ENCODE data around the gene LYRM4. TPM values are rescaled to one million over a fixed set of nuclear protein-coding genes. Genes with fewer than 3 reads are reported as not detected.
A peak's percentile ranks its signal among the peaks of the same experiment; 100 is the strongest.

Gene LYRM4
- total and polyA plus RNA-seq, 2 experiments from 2014 or later: 51.0 to 62.0 TPM

DNA sequence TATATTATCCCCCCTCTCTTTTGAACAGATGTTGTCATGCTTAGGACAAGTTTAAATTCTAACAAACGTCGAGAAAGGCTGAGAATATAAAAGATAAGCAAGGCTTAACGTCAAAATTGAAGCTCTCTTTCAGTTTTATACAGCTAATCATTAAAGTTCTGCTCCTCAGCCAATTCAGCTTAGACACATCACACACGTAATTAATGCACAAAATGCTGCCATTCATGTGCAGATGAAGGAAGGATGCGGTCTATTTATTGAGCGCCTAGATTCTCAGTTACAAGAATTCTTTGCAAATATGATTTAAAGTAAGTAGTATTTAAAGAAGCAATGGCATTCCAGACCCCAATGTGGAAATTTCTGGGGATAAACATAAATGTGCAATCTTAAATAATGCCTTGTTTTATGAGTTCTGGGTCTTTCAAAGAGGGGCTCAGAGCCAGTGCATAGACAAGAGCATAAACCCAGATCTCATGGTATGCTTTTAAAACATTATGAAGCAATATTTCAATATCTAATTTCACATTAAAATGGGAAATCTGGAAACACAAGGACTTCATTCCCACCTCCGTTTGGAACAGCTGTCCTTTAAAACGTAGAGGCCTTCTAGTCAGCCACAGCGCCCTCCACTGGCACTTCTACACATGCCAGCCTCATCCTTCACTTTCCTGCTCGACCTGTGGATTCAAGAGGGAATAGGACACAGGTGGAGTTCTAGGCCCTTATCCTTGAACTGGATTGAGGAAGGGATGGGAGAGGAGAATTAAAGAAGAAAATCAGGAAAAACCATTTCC is 85.8 kb downstream of the LYRM4 start:
- Mint-ChIP-seq H3K27me3 (ENCODE audit: insufficient read depth, low read depth, poor library complexity) (peaks cover 2% of the 10 kb centered on the region), H3K4me3 (no peak overlapping the region), H3K4me1 (peaks cover 18% of the 10 kb centered on the region), H3K27ac (no peak overlapping the region), H3K9me3 (no peaks in the 10 kb centered on the region), H3K36me3 (ENCODE audit: low read depth) (no peaks in the 10 kb centered on the region)
- no peaks in the 10 kb centered on the region for H3K36me3 ChIP-seq (ENCODE audit: insufficient read depth)
- DNase-seq (ENCODE audit: low spot score) (peak; percentile 90), ATAC-seq (peak; percentile 89)
- TF ChIP-seq STAT1 (IDR thresholded peaks at IDR 0.05; ENCODE audit: unreplicated experiment): no peak
- TF ChIP-seq, protein P1, sequence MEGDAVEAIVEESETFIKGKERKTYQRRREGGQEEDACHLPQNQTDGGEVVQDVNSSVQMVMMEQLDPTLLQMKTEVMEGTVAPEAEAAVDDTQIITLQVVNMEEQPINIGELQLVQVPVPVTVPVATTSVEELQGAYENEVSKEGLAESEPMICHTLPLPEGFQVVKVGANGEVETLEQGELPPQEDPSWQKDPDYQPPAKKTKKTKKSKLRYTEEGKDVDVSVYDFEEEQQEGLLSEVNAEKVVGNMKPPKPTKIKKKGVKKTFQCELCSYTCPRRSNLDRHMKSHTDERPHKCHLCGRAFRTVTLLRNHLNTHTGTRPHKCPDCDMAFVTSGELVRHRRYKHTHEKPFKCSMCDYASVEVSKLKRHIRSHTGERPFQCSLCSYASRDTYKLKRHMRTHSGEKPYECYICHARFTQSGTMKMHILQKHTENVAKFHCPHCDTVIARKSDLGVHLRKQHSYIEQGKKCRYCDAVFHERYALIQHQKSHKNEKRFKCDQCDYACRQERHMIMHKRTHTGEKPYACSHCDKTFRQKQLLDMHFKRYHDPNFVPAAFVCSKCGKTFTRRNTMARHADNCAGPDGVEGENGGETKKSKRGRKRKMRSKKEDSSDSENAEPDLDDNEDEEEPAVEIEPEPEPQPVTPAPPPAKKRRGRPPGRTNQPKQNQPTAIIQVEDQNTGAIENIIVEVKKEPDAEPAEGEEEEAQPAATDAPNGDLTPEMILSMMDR (conservative IDR thresholded peaks at IDR 0.05; ENCODE audit: low read depth in 2 of 2): peak; percentile 92 to 94
- TF ChIP-seq ZNF114 (CRISPR knock-in tag; IDR thresholded peaks at IDR 0.05): no peak
- no peak for TF ChIP-seq ZNF331 (CRISPR knock-in tag; IDR thresholded peaks at IDR 0.05; ENCODE audit: low read depth)
- no peaks in the 10 kb centered on the region for H3K9me2 ChIP-seq (ENCODE audit: insufficient read depth)
- no peaks in the 10 kb centered on the region for H3K79me2 ChIP-seq (replicated peaks; ENCODE audit: insufficient read depth)
- H3K27me3 ChIP-seq (ENCODE audit: insufficient read depth): no peaks in the 10 kb centered on the region
- no peak overlapping the region for H3K4me3 ChIP-seq
- peaks cover 10% of the 10 kb centered on the region for H4K20me1 ChIP-seq (replicated peaks; ENCODE audit: insufficient read depth)
- H2AFZ ChIP-seq: no peak overlapping the region
- H3K4me2 ChIP-seq: peak overlapping the region; percentile 36; the same call in 1 of the 2 replicates
- no peak overlapping the region for H3K27ac ChIP-seq (ENCODE audit: low read depth)
- H3F3A ChIP-seq (replicated peaks; ENCODE audit: low read depth): no peaks in the 10 kb centered on the region
- H3K4me1 ChIP-seq (ENCODE audit: insufficient read depth): peaks cover 20% of the 10 kb centered on the region

DNA sequence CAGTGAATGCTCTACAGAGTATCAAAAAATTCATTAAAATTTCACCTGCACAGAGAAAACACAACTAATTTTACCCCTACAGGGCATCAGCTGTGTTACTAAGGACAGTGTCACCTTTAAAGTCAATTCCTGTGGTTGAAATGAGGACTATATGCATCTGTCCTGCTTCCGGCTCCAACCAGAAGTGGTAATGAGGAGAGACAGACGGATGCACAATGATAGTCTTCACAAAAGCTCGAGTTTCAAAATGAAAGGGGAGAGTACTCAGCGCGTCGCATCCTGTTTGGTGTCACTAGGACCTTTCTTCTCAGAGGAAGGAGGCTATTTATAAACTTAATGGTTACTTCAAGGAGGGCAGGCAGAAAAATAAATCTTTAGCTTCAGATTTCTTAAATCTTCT is 86.5 kb downstream of the LYRM4 start:
- H2AFZ ChIP-seq: no peak overlapping the region
- H4K20me1 ChIP-seq (replicated peaks; ENCODE audit: insufficient read depth): peaks cover 10% of the 10 kb centered on the region
- TF ChIP-seq NANOG (IDR thresholded peaks at IDR 0.05; ENCODE audit: borderline replicate concordance) (no peak), STAT1 (IDR thresholded peaks at IDR 0.05; ENCODE audit: unreplicated experiment) (no peak)
- TF ChIP-seq, protein P2, sequence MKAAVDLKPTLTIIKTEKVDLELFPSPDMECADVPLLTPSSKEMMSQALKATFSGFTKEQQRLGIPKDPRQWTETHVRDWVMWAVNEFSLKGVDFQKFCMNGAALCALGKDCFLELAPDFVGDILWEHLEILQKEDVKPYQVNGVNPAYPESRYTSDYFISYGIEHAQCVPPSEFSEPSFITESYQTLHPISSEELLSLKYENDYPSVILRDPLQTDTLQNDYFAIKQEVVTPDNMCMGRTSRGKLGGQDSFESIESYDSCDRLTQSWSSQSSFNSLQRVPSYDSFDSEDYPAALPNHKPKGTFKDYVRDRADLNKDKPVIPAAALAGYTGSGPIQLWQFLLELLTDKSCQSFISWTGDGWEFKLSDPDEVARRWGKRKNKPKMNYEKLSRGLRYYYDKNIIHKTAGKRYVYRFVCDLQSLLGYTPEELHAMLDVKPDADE (IDR thresholded peaks at IDR 0.05): no peak
- TF ChIP-seq, protein P3, sequence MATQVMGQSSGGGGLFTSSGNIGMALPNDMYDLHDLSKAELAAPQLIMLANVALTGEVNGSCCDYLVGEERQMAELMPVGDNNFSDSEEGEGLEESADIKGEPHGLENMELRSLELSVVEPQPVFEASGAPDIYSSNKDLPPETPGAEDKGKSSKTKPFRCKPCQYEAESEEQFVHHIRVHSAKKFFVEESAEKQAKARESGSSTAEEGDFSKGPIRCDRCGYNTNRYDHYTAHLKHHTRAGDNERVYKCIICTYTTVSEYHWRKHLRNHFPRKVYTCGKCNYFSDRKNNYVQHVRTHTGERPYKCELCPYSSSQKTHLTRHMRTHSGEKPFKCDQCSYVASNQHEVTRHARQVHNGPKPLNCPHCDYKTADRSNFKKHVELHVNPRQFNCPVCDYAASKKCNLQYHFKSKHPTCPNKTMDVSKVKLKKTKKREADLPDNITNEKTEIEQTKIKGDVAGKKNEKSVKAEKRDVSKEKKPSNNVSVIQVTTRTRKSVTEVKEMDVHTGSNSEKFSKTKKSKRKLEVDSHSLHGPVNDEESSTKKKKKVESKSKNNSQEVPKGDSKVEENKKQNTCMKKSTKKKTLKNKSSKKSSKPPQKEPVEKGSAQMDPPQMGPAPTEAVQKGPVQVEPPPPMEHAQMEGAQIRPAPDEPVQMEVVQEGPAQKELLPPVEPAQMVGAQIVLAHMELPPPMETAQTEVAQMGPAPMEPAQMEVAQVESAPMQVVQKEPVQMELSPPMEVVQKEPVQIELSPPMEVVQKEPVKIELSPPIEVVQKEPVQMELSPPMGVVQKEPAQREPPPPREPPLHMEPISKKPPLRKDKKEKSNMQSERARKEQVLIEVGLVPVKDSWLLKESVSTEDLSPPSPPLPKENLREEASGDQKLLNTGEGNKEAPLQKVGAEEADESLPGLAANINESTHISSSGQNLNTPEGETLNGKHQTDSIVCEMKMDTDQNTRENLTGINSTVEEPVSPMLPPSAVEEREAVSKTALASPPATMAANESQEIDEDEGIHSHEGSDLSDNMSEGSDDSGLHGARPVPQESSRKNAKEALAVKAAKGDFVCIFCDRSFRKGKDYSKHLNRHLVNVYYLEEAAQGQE (IDR thresholded peaks at IDR 0.05; ENCODE audit: unreplicated experiment): no peak
- TF ChIP-seq, protein P4, sequence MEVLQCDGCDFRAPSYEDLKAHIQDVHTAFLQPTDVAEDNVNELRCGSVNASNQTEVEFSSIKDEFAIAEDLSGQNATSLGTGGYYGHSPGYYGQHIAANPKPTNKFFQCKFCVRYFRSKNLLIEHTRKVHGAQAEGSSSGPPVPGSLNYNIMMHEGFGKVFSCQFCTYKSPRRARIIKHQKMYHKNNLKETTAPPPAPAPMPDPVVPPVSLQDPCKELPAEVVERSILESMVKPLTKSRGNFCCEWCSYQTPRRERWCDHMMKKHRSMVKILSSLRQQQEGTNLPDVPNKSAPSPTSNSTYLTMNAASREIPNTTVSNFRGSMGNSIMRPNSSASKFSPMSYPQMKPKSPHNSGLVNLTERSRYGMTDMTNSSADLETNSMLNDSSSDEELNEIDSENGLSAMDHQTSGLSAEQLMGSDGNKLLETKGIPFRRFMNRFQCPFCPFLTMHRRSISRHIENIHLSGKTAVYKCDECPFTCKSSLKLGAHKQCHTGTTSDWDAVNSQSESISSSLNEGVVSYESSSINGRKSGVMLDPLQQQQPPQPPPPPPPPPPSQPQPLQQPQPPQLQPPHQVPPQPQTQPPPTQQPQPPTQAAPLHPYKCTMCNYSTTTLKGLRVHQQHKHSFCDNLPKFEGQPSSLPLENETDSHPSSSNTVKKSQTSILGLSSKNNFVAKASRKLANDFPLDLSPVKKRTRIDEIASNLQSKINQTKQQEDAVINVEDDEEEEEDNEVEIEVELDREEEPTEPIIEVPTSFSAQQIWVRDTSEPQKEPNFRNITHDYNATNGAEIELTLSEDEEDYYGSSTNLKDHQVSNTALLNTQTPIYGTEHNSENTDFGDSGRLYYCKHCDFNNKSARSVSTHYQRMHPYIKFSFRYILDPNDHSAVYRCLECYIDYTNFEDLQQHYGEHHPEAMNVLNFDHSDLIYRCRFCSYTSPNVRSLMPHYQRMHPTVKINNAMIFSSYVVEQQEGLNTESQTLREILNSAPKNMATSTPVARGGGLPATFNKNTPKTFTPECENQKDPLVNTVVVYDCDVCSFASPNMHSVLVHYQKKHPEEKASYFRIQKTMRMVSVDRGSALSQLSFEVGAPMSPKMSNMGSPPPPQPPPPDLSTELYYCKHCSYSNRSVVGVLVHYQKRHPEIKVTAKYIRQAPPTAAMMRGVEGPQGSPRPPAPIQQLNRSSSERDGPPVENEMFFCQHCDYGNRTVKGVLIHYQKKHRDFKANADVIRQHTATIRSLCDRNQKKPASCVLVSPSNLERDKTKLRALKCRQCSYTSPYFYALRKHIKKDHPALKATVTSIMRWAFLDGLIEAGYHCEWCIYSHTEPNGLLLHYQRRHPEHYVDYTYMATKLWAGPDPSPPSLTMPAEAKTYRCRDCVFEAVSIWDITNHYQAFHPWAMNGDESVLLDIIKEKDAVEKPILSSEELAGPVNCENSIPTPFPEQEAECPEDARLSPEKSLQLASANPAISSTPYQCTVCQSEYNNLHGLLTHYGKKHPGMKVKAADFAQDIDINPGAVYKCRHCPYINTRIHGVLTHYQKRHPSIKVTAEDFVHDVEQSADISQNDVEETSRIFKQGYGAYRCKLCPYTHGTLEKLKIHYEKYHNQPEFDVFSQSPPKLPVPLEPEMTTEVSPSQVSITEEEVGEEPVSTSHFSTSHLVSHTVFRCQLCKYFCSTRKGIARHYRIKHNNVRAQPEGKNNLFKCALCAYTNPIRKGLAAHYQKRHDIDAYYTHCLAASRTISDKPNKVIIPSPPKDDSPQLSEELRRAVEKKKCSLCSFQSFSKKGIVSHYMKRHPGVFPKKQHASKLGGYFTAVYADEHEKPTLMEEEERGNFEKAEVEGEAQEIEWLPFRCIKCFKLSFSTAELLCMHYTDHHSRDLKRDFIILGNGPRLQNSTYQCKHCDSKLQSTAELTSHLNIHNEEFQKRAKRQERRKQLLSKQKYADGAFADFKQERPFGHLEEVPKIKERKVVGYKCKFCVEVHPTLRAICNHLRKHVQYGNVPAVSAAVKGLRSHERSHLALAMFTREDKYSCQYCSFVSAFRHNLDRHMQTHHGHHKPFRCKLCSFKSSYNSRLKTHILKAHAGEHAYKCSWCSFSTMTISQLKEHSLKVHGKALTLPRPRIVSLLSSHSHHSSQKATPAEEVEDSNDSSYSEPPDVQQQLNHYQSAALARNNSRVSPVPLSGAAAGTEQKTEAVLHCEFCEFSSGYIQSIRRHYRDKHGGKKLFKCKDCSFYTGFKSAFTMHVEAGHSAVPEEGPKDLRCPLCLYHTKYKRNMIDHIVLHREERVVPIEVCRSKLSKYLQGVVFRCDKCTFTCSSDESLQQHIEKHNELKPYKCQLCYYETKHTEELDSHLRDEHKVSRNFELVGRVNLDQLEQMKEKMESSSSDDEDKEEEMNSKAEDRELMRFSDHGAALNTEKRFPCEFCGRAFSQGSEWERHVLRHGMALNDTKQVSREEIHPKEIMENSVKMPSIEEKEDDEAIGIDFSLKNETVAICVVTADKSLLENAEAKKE (CRISPR knock-in tag; IDR thresholded peaks at IDR 0.05): no peak
- H3K4me1 ChIP-seq (ENCODE audit: insufficient read depth): peaks cover 20% of the 10 kb centered on the region
- no peaks in the 10 kb centered on the region for H3K9me3 Mint-ChIP-seq
- peak overlapping the region; percentile 36; the same call in 1 of the 2 replicates for H3K4me2 ChIP-seq
- H3F3A ChIP-seq (replicated peaks; ENCODE audit: low read depth): no peaks in the 10 kb centered on the region
- H3K4me3 ChIP-seq: no peak overlapping the region
- no peak overlapping the region for H3K4me3 Mint-ChIP-seq
- H3K27ac Mint-ChIP-seq: no peak overlapping the region
- DNase-seq (ENCODE audit: low spot score) (peak; percentile 33), ATAC-seq (no peak)
- no peaks in the 10 kb centered on the region for H3K36me3 Mint-ChIP-seq (ENCODE audit: low read depth)
- no peaks in the 10 kb centered on the region for H3K9me2 ChIP-seq (ENCODE audit: insufficient read depth)
- H3K4me1 Mint-ChIP-seq: peaks cover 18% of the 10 kb centered on the region
- H3K79me2 ChIP-seq (replicated peaks; ENCODE audit: insufficient read depth): no peaks in the 10 kb centered on the region
- no peaks in the 10 kb centered on the region for H3K36me3 ChIP-seq (ENCODE audit: insufficient read depth)
- no peak overlapping the region for H3K27ac ChIP-seq (ENCODE audit: low read depth)
- H3K27me3 ChIP-seq (ENCODE audit: insufficient read depth): no peaks in the 10 kb centered on the region
- H3K27me3 Mint-ChIP-seq (ENCODE audit: insufficient read depth, low read depth, poor library complexity): peaks cover 2% of the 10 kb centered on the region
